Liver (tissue), 3 donors: ENCODE measurements around the gene NEK10.

Experiments used
- CTCF ChIP-seq: fragments of 150-350 bp; IDR thresholded peaks from 2 replicates; pipeline ENCODE4 v1.5.1; 2017; ENCODE audit warnings: improper control_type of control experiment, low read depth, low read length; ENCODE audit not compliant: missing input control
- JUND ChIP-seq, 2 donors: IDR thresholded peaks; 2 replicates each; pipeline ENCODE4 v1.6.1; 2016; ENCODE audit warnings: antibody characterized with exemption in 2 of 2
- REST ChIP-seq: IDR thresholded peaks from 2 replicates; pipeline ENCODE4 v1.6.1; 2016; ENCODE audit warnings: antibody characterized with exemption, mild to moderate bottlenecking
- RXRA ChIP-seq, 2 donors: IDR thresholded peaks; 2 replicates each; pipeline ENCODE4 v1.6.1; 2017 to 2018; ENCODE audit warnings: antibody characterized with exemption in 2 of 2, mild to moderate bottlenecking in 1 of 2
- TAF1 ChIP-seq: conservative IDR thresholded peaks from 2 replicates; pipeline ENCODE4 v1.6.1; 2016; ENCODE audit warnings: antibody characterized with exemption, mild to moderate bottlenecking
- YY1 ChIP-seq: IDR thresholded peaks from 2 replicates; pipeline ENCODE4 v1.6.1; 2016; ENCODE audit warnings: antibody characterized with exemption, mild to moderate bottlenecking
- donor health status: healthy.
- donor health status: healthy.

GRCh38 chr3:27072810-27073651 is 296.2 kb downstream of the NEK10 start:
- TF ChIP-seq CTCF: no peak
- no peak for TF ChIP-seq JUND (IDR thresholded peaks at IDR 0.05)
- TF ChIP-seq TAF1: no peak
- no peak for TF ChIP-seq RXRA (IDR thresholded peaks at IDR 0.05)
- no peak for TF ChIP-seq REST
- no peak for TF ChIP-seq YY1
